Astrocyte of the cerebellum (primary cell): ENCODE results near the gene ALDH8A1.

Experiments used
- DNase-seq: peaks from one replicate; pipeline ENCODE4 v3.0.0-alpha.2; 2011; ENCODE audit warnings: low read depth
- H3K4me3 ChIP-seq: 2 replicates; pipeline ENCODE4 v1.5.1; 2011; ENCODE audit warnings: mild to moderate bottlenecking, low read depth, low read length, moderate library complexity
- in situ Hi-C: cut with HindIII; loops from 2 replicates; pipeline ENCODE4 v1.10.0; 2017; ENCODE audit warnings: low sequenced_read_pairs
- TF ChIP-seq, protein P1 (sequence below): IDR thresholded peaks from 2 replicates; pipeline ENCODE4 v1.5.1; 2012; ENCODE audit warnings: low read length, low read depth, moderate library complexity, mild to moderate bottlenecking; ENCODE audit errors: missing control alignments

ALDH8A1 gene

DNA sequence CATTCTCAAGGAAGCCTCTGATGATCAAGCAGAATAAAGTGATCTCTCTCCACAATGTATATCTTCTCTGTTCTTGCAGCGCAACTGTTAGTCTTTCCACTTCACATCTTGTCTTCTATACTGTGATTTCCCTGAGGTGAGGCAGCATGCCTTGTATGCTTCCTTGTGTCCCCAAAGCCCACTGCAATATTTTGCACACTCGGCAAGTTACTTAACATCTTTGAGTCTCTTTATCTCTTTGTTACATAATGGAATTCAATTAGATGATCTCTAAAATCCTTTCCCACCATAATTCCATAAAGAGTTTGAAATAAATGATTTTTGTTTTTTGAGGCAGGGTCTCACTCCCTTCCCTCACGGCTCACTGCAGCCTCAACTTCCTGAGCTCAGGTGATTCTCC, 40.4 kb upstream of the ALDH8A1 start:
- no peak for DNase-seq
- H3K4me3 ChIP-seq, result no peak overlapping the region
- TF ChIP-seq, protein P1, sequence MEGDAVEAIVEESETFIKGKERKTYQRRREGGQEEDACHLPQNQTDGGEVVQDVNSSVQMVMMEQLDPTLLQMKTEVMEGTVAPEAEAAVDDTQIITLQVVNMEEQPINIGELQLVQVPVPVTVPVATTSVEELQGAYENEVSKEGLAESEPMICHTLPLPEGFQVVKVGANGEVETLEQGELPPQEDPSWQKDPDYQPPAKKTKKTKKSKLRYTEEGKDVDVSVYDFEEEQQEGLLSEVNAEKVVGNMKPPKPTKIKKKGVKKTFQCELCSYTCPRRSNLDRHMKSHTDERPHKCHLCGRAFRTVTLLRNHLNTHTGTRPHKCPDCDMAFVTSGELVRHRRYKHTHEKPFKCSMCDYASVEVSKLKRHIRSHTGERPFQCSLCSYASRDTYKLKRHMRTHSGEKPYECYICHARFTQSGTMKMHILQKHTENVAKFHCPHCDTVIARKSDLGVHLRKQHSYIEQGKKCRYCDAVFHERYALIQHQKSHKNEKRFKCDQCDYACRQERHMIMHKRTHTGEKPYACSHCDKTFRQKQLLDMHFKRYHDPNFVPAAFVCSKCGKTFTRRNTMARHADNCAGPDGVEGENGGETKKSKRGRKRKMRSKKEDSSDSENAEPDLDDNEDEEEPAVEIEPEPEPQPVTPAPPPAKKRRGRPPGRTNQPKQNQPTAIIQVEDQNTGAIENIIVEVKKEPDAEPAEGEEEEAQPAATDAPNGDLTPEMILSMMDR, result no peak
- in situ Hi-C loops, result no loop called here

DNA sequence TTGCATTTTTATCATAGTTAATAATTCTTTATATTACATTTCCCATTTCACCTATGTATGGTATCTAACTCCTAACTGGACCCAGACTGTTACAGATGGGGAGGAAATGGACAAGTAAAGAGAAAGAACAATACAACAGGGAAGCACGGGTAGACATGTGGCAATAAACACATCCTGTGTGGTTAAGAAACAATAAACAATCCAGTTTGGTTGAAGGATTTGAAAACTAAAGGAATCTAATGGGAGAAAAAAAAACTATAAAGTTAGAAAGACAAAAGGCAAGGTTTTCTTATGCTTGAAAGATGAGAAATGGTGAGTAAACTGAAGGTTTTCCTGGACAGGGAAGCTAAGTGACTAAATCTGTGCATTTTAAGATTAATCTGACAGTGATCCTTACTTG, 34.9 kb upstream of the ALDH8A1 start:
- no peak overlapping the region for H3K4me3 ChIP-seq
- in situ Hi-C loops, result no loop called here
- DNase-seq, result peak; percentile 12
- TF ChIP-seq, protein P1, result no peak

DNA sequence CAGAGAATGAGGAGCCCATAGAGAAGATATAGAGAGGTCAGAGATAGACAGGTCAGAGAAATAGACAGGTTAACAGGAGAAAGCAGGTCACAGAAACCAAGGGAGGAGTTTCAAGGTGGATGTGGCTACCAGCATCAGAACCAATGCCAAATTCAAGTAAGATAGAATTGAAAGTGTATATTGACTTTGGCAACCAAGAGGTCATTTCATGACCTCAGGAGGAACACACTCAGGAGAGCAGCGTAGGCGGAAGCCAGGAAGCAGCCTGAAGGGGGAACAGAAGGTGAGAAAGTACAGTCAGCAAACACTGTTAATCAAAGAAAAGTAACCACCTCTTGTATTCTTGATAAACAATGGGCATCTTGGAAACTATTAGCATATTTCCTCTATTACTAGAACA, 33.9 kb upstream of the ALDH8A1 start:
- in situ Hi-C loops, result no loop called here
- no peak for DNase-seq
- no peak overlapping the region for H3K4me3 ChIP-seq
- TF ChIP-seq, protein P1, result no peak

DNA sequence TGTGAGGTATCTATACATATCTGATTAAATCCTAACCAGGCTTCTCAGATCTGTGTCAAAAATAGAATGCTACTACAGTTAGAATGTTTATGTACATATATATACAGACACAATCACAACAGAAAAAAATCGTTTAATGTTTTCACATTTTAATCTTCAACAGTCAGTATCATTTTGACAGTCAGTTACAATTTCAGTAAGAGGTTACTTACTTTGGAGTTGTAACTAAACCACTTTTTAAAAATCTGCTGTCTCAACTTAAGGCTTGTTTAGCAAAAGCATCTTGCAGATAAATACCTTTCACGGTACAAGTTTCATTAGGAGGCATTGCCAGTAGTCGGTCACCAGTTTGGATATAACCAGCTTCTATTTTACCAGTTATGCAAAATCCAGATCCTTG, 32.3 kb upstream of the ALDH8A1 start:
- in situ Hi-C loops, result no loop called here
- H3K4me3 ChIP-seq, result no peak overlapping the region
- TF ChIP-seq, protein P1, result no peak
- no peak for DNase-seq

DNA sequence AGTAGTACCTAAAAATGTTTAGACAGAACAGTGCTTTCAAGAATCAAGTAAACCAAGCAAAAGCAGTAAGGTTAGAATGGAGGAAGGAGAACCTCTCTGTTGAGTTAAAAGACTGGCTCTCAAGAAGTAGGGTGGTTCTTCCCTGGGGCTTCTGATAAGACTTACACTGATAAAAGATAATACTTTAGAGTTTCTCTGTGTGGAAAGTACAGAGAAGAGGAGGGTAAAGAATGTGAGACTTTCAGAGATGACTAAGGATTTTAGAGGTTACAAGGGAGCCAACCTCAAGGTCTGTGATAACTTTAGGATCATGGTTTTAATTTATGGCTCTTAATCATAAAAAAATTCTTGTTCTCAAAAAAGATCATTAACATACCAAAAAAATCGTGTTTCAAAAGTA, 30.9 kb upstream of the ALDH8A1 start:
- TF ChIP-seq, protein P1, result no peak
- DNase-seq, result no peak
- in situ Hi-C loops, result no loop called here
- no peak overlapping the region for H3K4me3 ChIP-seq

DNA sequence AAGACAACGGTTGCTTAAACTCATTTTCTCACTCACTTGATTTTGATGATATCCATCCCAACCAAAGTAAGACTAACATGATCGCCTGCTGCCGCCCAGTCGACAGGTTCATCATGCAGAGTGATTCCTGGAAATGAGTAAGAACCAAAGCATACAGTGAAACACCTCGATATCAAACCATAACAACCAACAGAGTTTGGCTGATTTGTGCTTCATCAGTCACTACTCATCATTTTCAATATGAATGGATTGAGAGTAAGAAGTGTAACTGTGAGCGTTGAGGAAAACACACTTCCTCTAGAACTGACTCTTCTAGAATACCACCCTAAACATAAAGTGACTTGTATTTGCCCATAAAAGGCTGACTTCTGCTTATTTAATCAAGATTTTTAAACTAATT, 29.2 kb upstream of the ALDH8A1 start:
- no peak overlapping the region for H3K4me3 ChIP-seq
- in situ Hi-C loops, result no loop called here
- DNase-seq, result no peak
- TF ChIP-seq, protein P1, result no peak

DNA sequence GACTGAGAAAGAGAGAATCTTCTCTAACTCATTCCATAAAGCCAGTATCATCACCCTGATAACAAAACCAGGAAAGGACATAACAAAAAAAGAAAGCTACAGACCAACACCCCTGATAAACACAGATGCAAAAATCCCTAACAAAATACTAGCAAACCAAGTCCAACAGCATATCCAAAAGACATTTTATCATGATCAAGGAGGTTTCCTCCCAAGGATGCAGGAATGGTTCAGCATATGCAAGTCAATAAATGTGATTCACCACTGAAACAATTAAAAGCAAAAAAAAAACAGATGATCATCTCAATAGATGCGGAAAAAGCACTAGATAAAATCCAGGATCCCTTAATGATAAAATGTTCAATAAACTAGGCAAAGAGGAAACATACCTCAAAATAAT, 24.5 kb upstream of the ALDH8A1 start:
- no peak for DNase-seq
- TF ChIP-seq, protein P1, result no peak
- in situ Hi-C loops, result no loop called here
- H3K4me3 ChIP-seq, result no peak overlapping the region
